HEK293 (cell line): Measurements from ENCODE around the gene PPP1CA.

ENCODE experiments used
- CTCF ChIA-PET: fragments of 350-600 bp; formaldehyde crosslinking; extraction: SDS; loops from one replicate; lab custom pipeline; 2021; ENCODE audit warnings: antibody characterized with exemption; lab: Yijun Ruan, JAX
- POLR2A ChIA-PET: fragments of 300-600 bp; formaldehyde crosslinking; extraction: SDS; loops from one replicate; lab custom pipeline; 2020; ENCODE audit warnings: antibody characterized with exemption, inconsistent platforms; lab: Yijun Ruan, JAX
- H3K27ac ChIP-seq: fragments of 200-500 bp; sonication (Bioruptor generic); 2 replicates; pipeline ENCODE4 v1.5.1; 2014; ENCODE audit warnings: low read depth, low read length, control low read depth, inconsistent platforms; ENCODE audit errors: extremely low read depth
- H3K36me3 ChIP-seq, 2 experiments: fragments of 200-500 bp in 1 of 2; sonication (Bioruptor generic) in 1 of 2; 1 replicate in 1 of 2; 2 replicates in 1 of 2; pipeline ENCODE4 v1.5.1; 2014 to 2017; ENCODE audit warnings: inconsistent platforms in 2 of 2, low read length in 2 of 2; ENCODE audit not compliant: control insufficient read depth in 2 of 2, insufficient read depth in 1 of 2
- H3K4me1 ChIP-seq: fragments of 200-500 bp; sonication (Bioruptor generic); 2 replicates; pipeline ENCODE4 v1.5.1; 2014; ENCODE audit warnings: mild to moderate bottlenecking, low read length, inconsistent platforms; ENCODE audit not compliant: control insufficient read depth, insufficient read depth
- H3K4me3 ChIP-seq: 2 replicates; pipeline ENCODE4 v1.5.1; 2011; ENCODE audit warnings: low read depth, mild to moderate bottlenecking, control low read depth, low read length, moderate library complexity
- H3K9me3 ChIP-seq: fragments of 200-500 bp; sonication (Bioruptor generic); 2 replicates; pipeline ENCODE4 v1.5.1; 2014; ENCODE audit warnings: low read depth, low read length, inconsistent platforms; ENCODE audit not compliant: control insufficient read depth, insufficient read depth
- EGR2 ChIP-seq: fragments of 450-650 bp; formaldehyde crosslinking; IDR thresholded peaks from 2 replicates; pipeline ENCODE4 v1.5.1; 2016; ENCODE audit warnings: low read depth, missing biosample characterization, missing genetic modification characterization
- ELK4 ChIP-seq: IDR thresholded peaks from 2 replicates; pipeline ENCODE4 v1.6.1; 2011; ENCODE audit warnings: mild to moderate bottlenecking, low read depth, low read length, borderline replicate concordance
- GLI4 ChIP-seq: fragments of 450-650 bp; formaldehyde crosslinking; IDR thresholded peaks from 2 replicates; pipeline ENCODE4 v1.5.1; 2016; ENCODE audit warnings: missing biosample characterization, missing genetic modification characterization
- GLIS1 ChIP-seq: fragments of 450-650 bp; formaldehyde crosslinking; IDR thresholded peaks from 2 replicates; pipeline ENCODE4 v1.5.1; 2016; ENCODE audit warnings: missing biosample characterization, missing genetic modification characterization
- GLIS2 ChIP-seq: fragments of 450-650 bp; formaldehyde crosslinking; IDR thresholded peaks from 2 replicates; pipeline ENCODE4 v1.5.1; 2016; ENCODE audit warnings: missing biosample characterization, missing genetic modification characterization
- TCF7L2 ChIP-seq: IDR thresholded peaks from 2 replicates; pipeline ENCODE4 v1.6.1; 2011; ENCODE audit warnings: low read depth, mild to moderate bottlenecking, inconsistent platforms, low read length, moderate library complexity, borderline replicate concordance
- TRIM28 ChIP-seq: IDR thresholded peaks from 2 replicates; pipeline ENCODE4 v1.6.1; 2011; ENCODE audit warnings: low read length, control low read depth, borderline replicate concordance
- ZBTB1 ChIP-seq: fragments of 450-650 bp; formaldehyde crosslinking; IDR thresholded peaks from 2 replicates; pipeline ENCODE4 v1.5.1; 2016; ENCODE audit warnings: missing biosample characterization, missing genetic modification characterization
- ZFHX2 ChIP-seq: fragments of 450-650 bp; formaldehyde crosslinking; conservative IDR thresholded peaks from 2 replicates; pipeline ENCODE4 v1.5.1; 2016; ENCODE audit warnings: missing biosample characterization, missing genetic modification characterization
- ZIC2 ChIP-seq: fragments of 450-650 bp; formaldehyde crosslinking; IDR thresholded peaks from 2 replicates; pipeline ENCODE4 v1.5.1; 2016; ENCODE audit warnings: missing biosample characterization, missing genetic modification characterization
- ZNF121 ChIP-seq: fragments of 450-650 bp; formaldehyde crosslinking; IDR thresholded peaks from 2 replicates; pipeline ENCODE4 v1.5.1; 2016; ENCODE audit warnings: missing biosample characterization, missing genetic modification characterization
- ZNF146 ChIP-seq: fragments of 450-650 bp; formaldehyde crosslinking; IDR thresholded peaks from 2 replicates; pipeline ENCODE4 v1.5.1; 2016; ENCODE audit warnings: missing biosample characterization, missing genetic modification characterization
- ZNF175 ChIP-seq: fragments of 450-650 bp; formaldehyde crosslinking; IDR thresholded peaks from 2 replicates; pipeline ENCODE4 v1.5.1; 2016; ENCODE audit warnings: missing biosample characterization, missing genetic modification characterization
- ZNF202 ChIP-seq: fragments of 450-650 bp; formaldehyde crosslinking; IDR thresholded peaks from 2 replicates; pipeline ENCODE4 v1.5.1; 2016; ENCODE audit warnings: missing biosample characterization, missing genetic modification characterization, borderline replicate concordance
- ZNF23 ChIP-seq: fragments of 450-650 bp; formaldehyde crosslinking; IDR thresholded peaks from 2 replicates; pipeline ENCODE4 v1.5.1; 2016; ENCODE audit warnings: missing biosample characterization, missing genetic modification characterization, borderline replicate concordance
- ZNF341 ChIP-seq: fragments of 450-650 bp; formaldehyde crosslinking; IDR thresholded peaks from 2 replicates; pipeline ENCODE4; 2016; ENCODE audit warnings: low read depth, missing biosample characterization, missing genetic modification characterization
- ZNF354C ChIP-seq: fragments of 450-650 bp; formaldehyde crosslinking; IDR thresholded peaks from 2 replicates; pipeline ENCODE4 v1.5.1; 2016; ENCODE audit warnings: missing biosample characterization, missing genetic modification characterization, low read depth, borderline replicate concordance
- ZNF426 ChIP-seq: fragments of 450-650 bp; formaldehyde crosslinking; IDR thresholded peaks from 2 replicates; pipeline ENCODE4 v1.5.1; 2017; ENCODE audit warnings: missing biosample characterization, missing genetic modification characterization, mild to moderate bottlenecking, inconsistent platforms, moderate library complexity
- ZNF561 ChIP-seq: fragments of 450-650 bp; IDR thresholded peaks from 2 replicates; pipeline ENCODE4 v1.5.1; 2018; ENCODE audit warnings: missing biosample characterization, missing genetic modification characterization, borderline replicate concordance
- ZNF600 ChIP-seq: fragments of 450-650 bp; formaldehyde crosslinking; IDR thresholded peaks from 2 replicates; pipeline ENCODE4 v1.5.1; 2016; ENCODE audit warnings: missing biosample characterization, missing genetic modification characterization
- ZNF629 ChIP-seq: fragments of 450-650 bp; formaldehyde crosslinking; IDR thresholded peaks from 2 replicates; pipeline ENCODE4 v1.5.1; 2017; ENCODE audit warnings: missing biosample characterization, missing genetic modification characterization
- ZNF639 ChIP-seq: fragments of 450-650 bp; formaldehyde crosslinking; IDR thresholded peaks from 2 replicates; pipeline ENCODE4 v1.5.1; 2016; ENCODE audit warnings: missing biosample characterization, missing genetic modification characterization
- ZNF704 ChIP-seq: fragments of 450-650 bp; formaldehyde crosslinking; IDR thresholded peaks from 2 replicates; pipeline ENCODE4 v1.5.1; 2016; ENCODE audit warnings: missing biosample characterization, missing genetic modification characterization
- ZNF777 ChIP-seq: fragments of 450-650 bp; formaldehyde crosslinking; IDR thresholded peaks from 2 replicates; pipeline ENCODE4 v1.5.1; 2017; ENCODE audit warnings: missing biosample characterization, missing genetic modification characterization, borderline replicate concordance
- TF ChIP-seq, protein P1 (sequence below): fragments of 450-650 bp; formaldehyde crosslinking; IDR thresholded peaks from 2 replicates; pipeline ENCODE4 v1.5.1; 2016; ENCODE audit warnings: missing biosample characterization, missing genetic modification characterization

PPP1CA gene

DNA sequence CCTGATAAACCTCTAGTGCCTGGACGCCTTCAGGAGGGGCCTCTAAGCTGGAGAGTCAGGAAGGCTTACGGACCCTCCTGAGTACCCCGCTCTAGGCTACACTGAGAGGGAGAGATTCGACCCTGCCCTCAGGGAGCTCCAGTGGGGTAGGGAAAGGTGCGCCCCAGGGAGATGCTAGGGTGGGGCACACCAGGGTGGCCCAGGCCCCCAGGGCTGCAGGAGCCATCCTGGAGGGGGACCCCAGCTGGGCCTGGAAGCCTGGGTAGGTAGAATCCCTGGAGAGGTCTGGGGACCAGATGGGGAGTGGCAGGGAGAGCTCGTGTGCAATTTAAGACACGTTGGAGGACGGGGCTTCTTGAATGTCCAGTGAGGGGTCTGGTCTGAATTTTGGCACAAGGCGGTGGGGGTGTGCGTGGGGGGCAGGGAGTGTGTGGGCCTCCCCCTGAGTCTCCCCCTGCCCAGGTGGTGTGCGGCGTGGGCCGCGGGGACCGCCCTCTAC, 18.5 kb upstream of the PPP1CA start:
- Histone ChIP-seq H3K36me3 (no peaks in the 10 kb centered on the region), H3K4me3 (no peak overlapping the region)
- TF ChIP-seq ZNF629 (no peak), ZNF175 (tag by site-specific recombination) (no peak), ZIC2 (tag by site-specific recombination) (peak; percentile 78), ZNF354C (no peak), ZNF202 (no peak), ZNF23 (tag by site-specific recombination) (no peak), TRIM28 (no peak), GLI4 (no peak), ZNF561 (tag by site-specific recombination) (no peak), ZNF704 (tag by site-specific recombination) (no peak), EGR2 (peak; percentile 33; the same call in 1 of the 2 replicates), ZNF341 (tag by site-specific recombination) (no peak), ZNF639 (no peak), ZBTB1 (tag by site-specific recombination) (no peak), ZNF426 (no peak), ZFHX2 (tag by site-specific recombination) (peak; percentile 53; the same call in 1 of the 2 replicates), ZNF121 (tag by site-specific recombination) (no peak), GLIS2 (peak; percentile 65), GLIS1 (tag by site-specific recombination) (peak; percentile 99), ZNF146 (tag by site-specific recombination) (no peak), ZNF777 (tag by site-specific recombination) (no peak), TCF7L2 (no peak)
- TF ChIP-seq, protein P1, sequence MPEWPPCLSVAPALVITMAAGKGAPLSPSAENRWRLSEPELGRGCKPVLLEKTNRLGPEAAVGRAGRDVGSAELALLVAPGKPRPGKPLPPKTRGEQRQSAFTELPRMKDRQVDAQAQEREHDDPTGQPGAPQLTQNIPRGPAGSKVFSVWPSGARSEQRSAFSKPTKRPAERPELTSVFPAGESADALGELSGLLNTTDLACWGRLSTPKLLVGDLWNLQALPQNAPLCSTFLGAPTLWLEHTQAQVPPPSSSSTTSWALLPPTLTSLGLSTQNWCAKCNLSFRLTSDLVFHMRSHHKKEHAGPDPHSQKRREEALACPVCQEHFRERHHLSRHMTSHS (tag by site-specific recombination) = no peak
- TF ChIP-seq, all 188 proteins: peak for 5
- ChIA-PET CTCF (interaction anchor here (0.5 to 1.6 kb wide), 6 partner anchors 8 to 1375 kb away, joined by 3 to 5 read pairs (median 4); partner anchors contain the start of gene NUDT8), POLR2A (interaction anchor here (0.5 to 4.4 kb wide), 9 partner anchors 10 to 66 kb away, joined by 3 to 25 read pairs (median 4); partner anchors contain the start of genes PPP1CA and TMEM134)
- Histone ChIP-seq H3K9me3 (no peaks in the 10 kb centered on the region), H3K4me1 (no peaks in the 10 kb centered on the region; the same call in 1 of the 2 replicates), H3K27ac (peak overlapping the region; percentile 21; the same call in 1 of the 2 replicates)

DNA sequence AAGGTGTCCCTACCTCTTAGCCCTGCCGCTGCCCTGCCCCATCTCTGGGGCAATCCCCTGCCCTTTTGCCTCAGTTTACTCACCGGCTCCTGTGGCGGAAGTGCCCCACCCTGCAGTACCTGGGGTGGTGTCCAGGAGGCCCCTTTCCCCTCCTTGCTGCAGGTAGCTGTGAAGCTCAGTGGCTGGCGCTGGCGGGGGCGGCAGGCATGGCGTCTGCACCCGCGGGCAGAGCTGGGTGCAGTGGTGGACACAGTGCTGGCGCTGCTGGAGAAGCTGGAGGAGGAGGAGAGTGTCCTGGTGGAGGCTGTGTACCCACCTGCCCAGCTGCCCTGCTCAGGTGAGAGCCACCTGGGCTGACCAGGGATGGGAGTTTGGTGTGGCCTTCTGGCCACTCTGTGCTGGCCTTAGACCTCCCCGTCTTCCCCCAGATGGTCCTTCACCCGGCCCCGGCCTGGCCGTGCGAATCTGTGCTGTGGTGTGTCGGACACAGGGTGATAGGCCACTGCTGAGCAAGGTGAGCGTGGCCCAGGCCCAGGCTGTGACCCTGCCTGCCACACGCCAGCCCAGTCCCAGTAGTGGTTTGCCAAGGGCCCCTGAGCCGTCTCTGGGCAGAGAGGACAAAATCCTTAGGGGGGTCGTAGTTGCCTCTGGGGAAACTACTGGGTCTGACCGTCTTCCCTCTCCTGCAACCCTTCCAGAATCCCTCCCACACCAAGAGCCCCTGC, 17.8 kb upstream of the PPP1CA start:
- Histone ChIP-seq H3K36me3 (no peaks in the 10 kb centered on the region), H3K4me3 (no peak overlapping the region), H3K27ac (no peak overlapping the region), H3K4me1 (no peaks in the 10 kb centered on the region; the same call in 1 of the 2 replicates), H3K9me3 (no peaks in the 10 kb centered on the region)
- ChIA-PET CTCF (interaction anchor here (0.6 to 1.9 kb wide), 5 partner anchors 8 to 210 kb away, joined by 3 to 8 read pairs (median 4); partner anchors contain the start of genes NUDT8 and PPP1CA), POLR2A (interaction anchor here (0.7 to 4.4 kb wide), 6 partner anchors 9 to 49 kb away, joined by 3 to 25 read pairs (median 5); partner anchors contain the start of genes CORO1B, PPP1CA and TMEM134)
- TF ChIP-seq ZNF600 (tag by site-specific recombination) (peak; percentile 39; the same call in 1 of the 2 replicates), ELK4 (no peak)
- TF ChIP-seq, all 188 proteins: peak for 1
